Thoracic aorta (tissue), 2 donors: ENCODE measurements around the gene FIS1. TPM values are rescaled to one million over a fixed set of nuclear protein-coding genes. Genes with fewer than 3 reads are reported as not detected.
A peak's percentile ranks its signal among the peaks of the same experiment; 100 is the strongest.

ENCODE experiments used
- ATAC-seq: fragments of 150-250 bp; one replicate; pipeline ENCODE4 v1.8.0; 2017; ENCODE audit warnings: low read depth; ENCODE audit not compliant: insufficient number of reproducible peaks, low FRiP score
- DNase-seq: peaks from one replicate; pipeline ENCODE4 v3.0.0-alpha.2; 2020; ENCODE audit warnings: low spot score
- H3K27ac ChIP-seq, 2 donors: fragments of 200-600 bp; sonication (generic); 1 replicate in 1 of 2; 2 replicates in 1 of 2; pipeline ENCODE4 v1.5.1; 2016; ENCODE audit warnings: mild to moderate bottlenecking in 2 of 2, moderate library complexity in 2 of 2
- H3K27me3 ChIP-seq: fragments of 200-600 bp; sonication (generic); replicated peaks from 2 replicates; pipeline ENCODE4 v1.6.0; 2016; ENCODE audit warnings: mild to moderate bottlenecking; ENCODE audit not compliant: insufficient read depth
- H3K36me3 ChIP-seq: fragments of 200-600 bp; sonication (generic); one replicate; pipeline ENCODE4 v1.5.1; 2016
- H3K4me1 ChIP-seq, 2 donors: fragments of 200-600 bp; sonication (generic); 1 replicate in 1 of 2; 2 replicates in 1 of 2; pipeline versions ENCODE4 v1.5.1 to v1.6.0; 2016; ENCODE audit warnings: low read depth in 2 of 2, mild to moderate bottlenecking in 1 of 2; ENCODE audit not compliant: control insufficient read depth in 1 of 2
- H3K4me3 ChIP-seq: fragments of 200-600 bp; sonication (generic); 2 replicates; pipeline ENCODE4 v1.5.1; 2016; ENCODE audit warnings: mild to moderate bottlenecking
- H3K9me3 ChIP-seq: fragments of 200-600 bp; sonication (generic); 2 replicates; pipeline ENCODE4 v1.5.1; 2016
- total RNA-seq, 2 donors: library from RNA; depleted of rRNA; stranded (reverse); fragments of >200 nt; gene quantifications; one replicate each; pipeline versions ENCODE4 v1.1.0 to v1.2.3, GENCODE V29; 2016
- TF ChIP-seq, protein P1 (sequence below): fragments of 200-600 bp; sonication (generic); IDR thresholded peaks from one replicate; pipeline ENCODE4 v1.5.1; 2019; ENCODE audit warnings: antibody characterized with exemption

Gene FIS1
- total RNA-seq, 2 donors from 2014 or later: 135 to 181 TPM

DNA sequence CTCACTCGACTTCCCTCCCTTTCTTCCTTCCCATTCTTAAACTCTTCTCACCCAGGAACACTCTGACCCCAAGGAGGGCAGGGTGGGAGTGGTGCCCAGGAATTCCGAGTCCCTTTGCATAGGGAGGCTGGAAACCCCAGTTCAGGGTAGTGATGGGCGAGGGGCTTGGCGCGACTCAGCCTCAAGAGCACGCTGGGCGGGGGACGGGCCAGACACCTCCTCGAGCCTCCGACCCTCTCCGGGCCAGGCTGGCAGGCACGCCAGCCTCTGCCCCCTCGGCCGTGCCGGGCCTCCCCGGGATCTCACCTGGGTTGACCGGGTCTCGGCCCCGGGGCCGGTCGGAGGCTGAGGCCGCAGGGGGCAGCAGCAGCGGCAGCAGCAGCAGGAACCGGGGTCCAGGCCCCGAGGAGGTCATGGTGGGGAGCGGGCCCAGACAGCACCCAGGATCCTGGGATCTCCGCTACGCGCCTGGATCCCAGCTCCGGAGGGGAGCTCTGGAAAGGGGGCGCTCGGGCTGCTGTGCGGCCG lies 28.0 kb downstream of the FIS1 start:
- DNase-seq (no peak), ATAC-seq (peak; percentile 13)
- no peaks in the 10 kb centered on the region for H3K9me3 ChIP-seq
- H3K4me1 ChIP-seq: peaks cover 16 to 37% of the 10 kb centered on the region in 2 donors
- H3K36me3 ChIP-seq: peaks cover 6% of the 10 kb centered on the region
- no peaks in the 10 kb centered on the region for H3K27me3 ChIP-seq
- TF ChIP-seq, protein P1, sequence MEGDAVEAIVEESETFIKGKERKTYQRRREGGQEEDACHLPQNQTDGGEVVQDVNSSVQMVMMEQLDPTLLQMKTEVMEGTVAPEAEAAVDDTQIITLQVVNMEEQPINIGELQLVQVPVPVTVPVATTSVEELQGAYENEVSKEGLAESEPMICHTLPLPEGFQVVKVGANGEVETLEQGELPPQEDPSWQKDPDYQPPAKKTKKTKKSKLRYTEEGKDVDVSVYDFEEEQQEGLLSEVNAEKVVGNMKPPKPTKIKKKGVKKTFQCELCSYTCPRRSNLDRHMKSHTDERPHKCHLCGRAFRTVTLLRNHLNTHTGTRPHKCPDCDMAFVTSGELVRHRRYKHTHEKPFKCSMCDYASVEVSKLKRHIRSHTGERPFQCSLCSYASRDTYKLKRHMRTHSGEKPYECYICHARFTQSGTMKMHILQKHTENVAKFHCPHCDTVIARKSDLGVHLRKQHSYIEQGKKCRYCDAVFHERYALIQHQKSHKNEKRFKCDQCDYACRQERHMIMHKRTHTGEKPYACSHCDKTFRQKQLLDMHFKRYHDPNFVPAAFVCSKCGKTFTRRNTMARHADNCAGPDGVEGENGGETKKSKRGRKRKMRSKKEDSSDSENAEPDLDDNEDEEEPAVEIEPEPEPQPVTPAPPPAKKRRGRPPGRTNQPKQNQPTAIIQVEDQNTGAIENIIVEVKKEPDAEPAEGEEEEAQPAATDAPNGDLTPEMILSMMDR: no peak
- peak overlapping the region; percentile 87 for H3K4me3 ChIP-seq
- H3K27ac ChIP-seq: peak overlapping the region; percentile 58 to 87

DNA sequence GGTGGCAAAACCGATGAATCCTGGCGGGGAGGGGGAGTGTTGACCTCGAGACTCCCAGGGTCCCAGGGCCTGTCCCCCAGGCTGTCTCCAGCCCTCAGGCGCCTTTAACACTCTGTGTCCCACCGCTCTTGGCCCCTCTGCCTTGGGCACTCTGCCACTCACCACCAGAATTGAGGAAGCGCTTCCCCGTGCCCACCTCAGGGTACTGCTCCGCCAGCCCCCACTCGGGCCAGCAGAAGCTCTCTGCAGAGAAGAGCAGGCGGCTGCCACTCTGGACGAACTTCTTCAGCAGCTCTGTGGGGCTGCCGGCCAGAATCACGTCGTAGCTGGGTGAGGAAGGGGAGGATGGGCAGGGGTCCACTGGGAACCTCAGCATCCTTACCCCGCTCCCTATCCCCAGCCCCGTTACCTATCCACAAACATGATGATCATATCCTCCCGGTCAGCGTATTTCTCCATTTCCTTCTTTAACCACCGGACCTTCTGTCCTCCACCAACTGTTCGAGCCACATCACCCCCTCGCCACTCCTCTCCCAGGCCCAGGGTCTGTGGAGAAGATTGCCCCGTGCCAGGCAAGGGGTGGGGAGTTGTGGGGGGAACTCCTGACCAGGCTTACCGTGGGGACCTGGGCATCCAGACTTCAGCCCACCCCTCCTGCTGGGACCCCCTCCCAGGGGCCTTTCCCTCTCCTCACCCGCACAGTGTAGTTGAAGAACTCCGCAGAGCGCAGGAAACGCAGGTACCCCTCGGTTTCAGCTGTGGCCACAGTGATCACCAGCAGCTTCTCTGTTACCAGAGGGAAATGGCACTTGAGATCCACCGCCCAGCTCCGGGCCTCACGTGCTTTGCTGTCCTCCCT lies 28.7 kb downstream of the FIS1 start:
- Histone ChIP-seq H3K4me3 (peak overlapping the region; percentile 87), H3K9me3 (no peaks in the 10 kb centered on the region), H3K36me3 (peaks cover 10% of the 10 kb centered on the region), H3K4me1 (peaks cover 16 to 37% of the 10 kb centered on the region in 2 donors), H3K27me3 (no peaks in the 10 kb centered on the region), H3K27ac (peak overlapping the region in 1 of 2 donors; percentile 87)
- no peak for ATAC-seq
- no peak for DNase-seq
- TF ChIP-seq, protein P1: no peak

DNA sequence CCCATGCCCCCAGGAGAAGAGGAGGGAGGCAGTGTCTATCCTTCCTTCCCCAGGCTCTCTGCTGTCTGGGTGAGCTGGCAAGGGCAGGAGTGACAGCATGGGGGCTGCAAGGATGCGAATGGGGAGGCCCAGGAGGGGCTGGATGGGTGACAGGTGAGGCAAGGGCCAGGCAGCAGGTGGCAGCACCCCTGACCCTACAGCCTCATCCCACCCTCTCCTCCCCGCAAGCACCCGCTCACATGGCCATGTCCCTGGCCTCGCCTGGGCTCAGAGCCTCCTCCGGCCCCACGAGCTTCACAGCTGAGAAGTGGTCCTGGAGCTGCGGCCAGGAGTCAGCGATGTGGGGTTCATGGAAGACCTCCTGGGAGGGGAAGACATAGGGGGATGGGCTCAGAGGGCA lies 32.9 kb downstream of the FIS1 start:
- H3K9me3 ChIP-seq: no peaks in the 10 kb centered on the region

DNA sequence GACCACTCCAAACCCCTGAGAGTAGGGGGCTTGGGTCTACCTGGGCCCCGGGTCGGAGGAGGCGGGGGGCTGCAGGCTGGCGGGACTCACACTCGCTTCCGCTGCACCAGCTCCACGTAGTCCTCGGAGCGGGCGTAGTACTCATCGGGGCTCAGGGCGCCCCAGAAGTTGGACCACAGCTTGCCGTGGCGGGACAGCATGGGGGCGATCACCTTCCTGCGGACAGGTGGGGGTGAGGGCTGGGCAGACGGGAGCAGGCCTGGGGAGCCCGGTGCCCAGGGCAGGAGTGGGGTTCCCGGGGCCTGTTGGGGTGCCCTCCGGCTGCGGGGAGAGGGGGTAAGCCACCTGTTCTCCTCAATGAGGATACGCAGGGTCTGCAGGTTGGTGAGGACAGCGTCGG lies 33.4 kb downstream of the FIS1 start:
- no peak for ATAC-seq
- TF ChIP-seq, protein P1: no peak

More for the DNA sequence above, 32.9 kb downstream of the FIS1 start:
- Histone ChIP-seq H3K4me1 (peaks cover 9 to 16% of the 10 kb centered on the region in 2 donors), H3K27ac (no peak overlapping the region), H3K4me3 (no peak overlapping the region), H3K27me3 (no peaks in the 10 kb centered on the region), H3K36me3 (peaks cover 27% of the 10 kb centered on the region)
- TF ChIP-seq, protein P1: no peak
- no peak for ATAC-seq
- no peak for DNase-seq

DNA sequence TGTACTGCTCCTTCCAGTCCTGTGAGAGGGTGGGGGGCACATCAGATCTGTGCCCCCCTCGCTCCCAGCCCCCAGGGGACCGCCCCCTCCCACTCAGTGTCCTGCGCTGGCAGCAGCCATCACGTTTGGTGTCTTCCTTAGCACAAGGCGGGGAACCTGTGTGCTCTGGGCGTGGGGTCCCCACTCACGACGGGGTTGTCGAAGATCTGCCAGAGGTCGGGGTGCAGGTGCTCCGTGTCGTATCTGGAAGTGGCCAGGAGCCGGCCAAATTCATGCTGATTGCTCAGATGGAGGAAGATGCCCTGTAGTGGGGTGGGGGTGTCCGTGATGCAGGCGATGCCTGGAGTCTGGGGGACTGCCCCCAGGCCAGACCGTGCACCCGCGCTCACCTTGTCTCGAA lies 34.7 kb downstream of the FIS1 start:
- ATAC-seq (no peak), DNase-seq (no peak)
- no peaks in the 10 kb centered on the region for H3K27me3 ChIP-seq
- TF ChIP-seq, protein P1: no peak
- H3K27ac ChIP-seq: no peak overlapping the region
- no peaks in the 10 kb centered on the region for H3K9me3 ChIP-seq
- H3K4me1 ChIP-seq: no peaks in the 10 kb centered on the region
- H3K36me3 ChIP-seq: peaks cover 27% of the 10 kb centered on the region
- no peak overlapping the region for H3K4me3 ChIP-seq

More for the DNA sequence above, 33.4 kb downstream of the FIS1 start:
- peaks cover 6 to 12% of the 10 kb centered on the region in 2 donors for H3K4me1 ChIP-seq
- no peaks in the 10 kb centered on the region for H3K9me3 ChIP-seq
- H3K4me3 ChIP-seq: no peak overlapping the region
- peaks cover 27% of the 10 kb centered on the region for H3K36me3 ChIP-seq
- H3K27me3 ChIP-seq: no peaks in the 10 kb centered on the region
- DNase-seq: no peak
- H3K27ac ChIP-seq: no peak overlapping the region
